ENCODE data around the gene PMS2. TPM values are rescaled to one million over a fixed set of nuclear protein-coding genes. Genes with fewer than 3 reads are reported as not detected.

PMS2 gene
- total RNA-seq, 1 experiment from 2014 or later: 27.6 TPM

DNA sequence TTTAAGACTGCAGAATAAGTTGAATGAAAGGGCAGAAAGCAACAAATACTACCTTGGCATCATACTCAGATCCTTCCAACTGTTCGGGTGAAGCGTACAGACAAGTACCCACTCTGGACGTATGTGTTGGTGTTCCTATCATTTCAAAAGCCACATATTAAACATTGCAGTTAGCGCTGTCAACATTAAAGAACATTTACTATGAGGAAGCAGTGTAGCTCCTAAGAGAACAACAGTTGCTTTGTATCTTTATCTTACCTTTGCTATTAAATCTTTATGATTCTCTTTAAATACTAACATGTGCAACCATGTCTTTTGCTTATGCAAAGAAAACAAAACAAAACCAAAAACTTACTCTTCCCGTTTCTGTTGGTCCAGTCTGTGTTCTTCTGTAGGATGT, 19.7 kb upstream of the PMS2 start:
- H3K4me1 ChIP-seq (ENCODE audit: control insufficient read depth in 1 of 2, insufficient read depth in 2 of 2, low read length in 2 of 2): peaks cover 0 to 11% of the 10 kb centered on the region in 2 experiments; a peak in 2 of 4 replicates
- no peak for ATAC-seq
- no TSS peak for BruUV-seq (replicated peaks)
- ChIA-PET CTCF (interaction anchor here (1.0 kb wide), 1 partner anchor 321 kb away, joined by 3 read pairs; no protein-coding TSS in a partner anchor), RAD21 (ENCODE audit: low non-redundant PET in 1 of 2, low total read pairs in 2 of 2, uncharacterized antibody in 2 of 2, unreplicated experiment in 2 of 2) (no interaction called here), POLR2A (no interaction called here)
- H3K4me2 ChIP-seq (ENCODE audit: low read length): no peak overlapping the region
- intact Hi-C loops (cut with micrococcal nuclease): no loop called here
- H3K79me2 ChIP-seq (ENCODE audit: insufficient read depth, low read length): peaks cover 23% of the 10 kb centered on the region
- peaks cover 29 to 52% of the 10 kb centered on the region in 2 experiments for H3K36me3 ChIP-seq (ENCODE audit: control insufficient read depth in 1 of 2, insufficient read depth in 2 of 2, low read length in 2 of 2)
- no peaks in the 10 kb centered on the region for H4K20me1 ChIP-seq (ENCODE audit: insufficient read depth)
- H3K27ac ChIP-seq (ENCODE audit: low read depth, low read length): no peak overlapping the region
- H3K9me3 ChIP-seq (ENCODE audit: control insufficient read depth in 1 of 2, insufficient read depth in 1 of 2, low read depth in 1 of 2, low read length in 2 of 2): no peaks in the 10 kb centered on the region
- H3K9ac ChIP-seq (ENCODE audit: low read length): no peak overlapping the region
- no peaks in the 10 kb centered on the region for H3K27me3 ChIP-seq (ENCODE audit: insufficient read depth, low read length)
- no peak overlapping the region for H3K4me3 ChIP-seq (replicated peaks in 1 of 2; ENCODE audit: low read depth in 1 of 2, low read length in 2 of 2)
- no peak for DNase-seq (ENCODE audit: low read depth, low spot score)
- H2AFZ ChIP-seq (ENCODE audit: low read depth, low read length, poor library complexity, severe bottlenecking): no peak overlapping the region
- H3K9me2 ChIP-seq (ENCODE audit: insufficient read depth): no peaks in the 10 kb centered on the region
- TF ChIP-seq ATF3 (IDR thresholded peaks at IDR 0.05): no peak
- no peak for TF ChIP-seq SP1 (IDR thresholded peaks at IDR 0.05; ENCODE audit: low read depth)
- TF ChIP-seq ELF1 (IDR thresholded peaks at IDR 0.05; ENCODE audit: borderline replicate concordance, low read depth): no peak
- TF ChIP-seq CBX3 (IDR thresholded peaks at IDR 0.05; ENCODE audit: low read depth): no peak
- TF ChIP-seq SIN3A (IDR thresholded peaks at IDR 0.05; ENCODE audit: low read depth): no peak
- no peak for TF ChIP-seq CEBPB (IDR thresholded peaks at IDR 0.05; ENCODE audit: low read depth)
- TF ChIP-seq ZNF274 (IDR thresholded peaks at IDR 0.05; ENCODE audit: low read depth, low read length): no peak
- no peak for TF ChIP-seq EZH2 (IDR thresholded peaks at IDR 0.05)
- TF ChIP-seq RAD21 (IDR thresholded peaks at IDR 0.05; ENCODE audit: low read depth): no peak
- no peak for TF ChIP-seq REST (IDR thresholded peaks at IDR 0.05; ENCODE audit: low read depth)
- no peak for TF ChIP-seq YY1 (IDR thresholded peaks at IDR 0.05; ENCODE audit: extremely low read depth, insufficient replicate concordance, low read depth, low read length)
- no peak for TF ChIP-seq EZH2phosphoT487 (IDR thresholded peaks at IDR 0.05; ENCODE audit: borderline replicate concordance)
- TF ChIP-seq SRF (IDR thresholded peaks at IDR 0.05; ENCODE audit: low read depth): no peak
- no peak for TF ChIP-seq TCF7L2 (IDR thresholded peaks at IDR 0.05; ENCODE audit: borderline replicate concordance, extremely low read depth, insufficient read depth, insufficient read length)
- TF ChIP-seq CTCF (IDR thresholded peaks at IDR 0.05 in 2 of 3, conservative IDR thresholded peaks at IDR 0.05 in 1 of 3; ENCODE audit: borderline replicate concordance in 1 of 3, insufficient read depth in 1 of 3, low read depth in 2 of 3, low read length in 2 of 3): no peak
- TF ChIP-seq JUND (IDR thresholded peaks at IDR 0.05): no peak
- TF ChIP-seq EGR1 (IDR thresholded peaks at IDR 0.05; ENCODE audit: low read depth): no peak
